Parathyroid adenoma (tissue), 2 donors: ENCODE results near the gene EIF3I.

ENCODE experiments used
- H2AFZ ChIP-seq: fragments of 300-600 bp; sonication (generic); one replicate; pipeline ENCODE4 v1.7.0; 2017; ENCODE audit warnings: antibody characterized with exemption, mild to moderate bottlenecking
- H3K27ac ChIP-seq: fragments of 300-600 bp; sonication (generic); one replicate; pipeline ENCODE4 v1.7.0; 2017
- H3K27me3 ChIP-seq: fragments of 300-600 bp; sonication (generic); one replicate; pipeline ENCODE4 v1.7.0; 2017; ENCODE audit warnings: low read length; ENCODE audit not compliant: control insufficient read depth, insufficient read depth
- H3K36me3 ChIP-seq: fragments of 300-600 bp; sonication (generic); one replicate; pipeline ENCODE4 v1.7.0; 2017; ENCODE audit warnings: low read length; ENCODE audit not compliant: control insufficient read depth, insufficient read depth
- H3K4me1 ChIP-seq: fragments of 300-600 bp; sonication (generic); one replicate; pipeline ENCODE4 v1.7.0; 2017; ENCODE audit warnings: control low read depth
- H3K4me2 ChIP-seq: fragments of 300-600 bp; sonication (generic); one replicate; pipeline ENCODE4 v1.7.0; 2017; ENCODE audit warnings: low read length
- H3K4me3 ChIP-seq: fragments of 300-600 bp; sonication (generic); one replicate; pipeline ENCODE4 v1.7.0; 2017; ENCODE audit warnings: low read depth, low read length
- H3K79me2 ChIP-seq: fragments of 300-600 bp; sonication (generic); one replicate; pipeline ENCODE4 v1.7.0; 2017; ENCODE audit warnings: control low read depth
- H3K9ac ChIP-seq: fragments of 300-600 bp; sonication (generic); one replicate; pipeline ENCODE4 v1.7.0; 2017; ENCODE audit warnings: mild to moderate bottlenecking
- H3K9me3 ChIP-seq: fragments of 300-600 bp; sonication (generic); one replicate; pipeline ENCODE4 v1.7.0; 2017; ENCODE audit warnings: low read length; ENCODE audit not compliant: control insufficient read depth
- CTCF ChIP-seq: fragments of 300-600 bp; sonication (generic); IDR thresholded peaks from one replicate; pipeline ENCODE4 v1.7.0; 2017; ENCODE audit warnings: antibody characterized with exemption, mild to moderate bottlenecking
- donor health status: primary hyperparathyroidism.

EIF3I gene

GRCh38 chr1:32192220-32192948 lies 29.8 kb upstream of the EIF3I start:
- Histone ChIP-seq H3K27ac (no peak overlapping the region), H3K9me3 (no peaks in the 10 kb centered on the region), H2AFZ (no peak overlapping the region), H3K4me2 (no peak overlapping the region), H3K79me2 (no peaks in the 10 kb centered on the region), H3K4me1 (peaks cover under 1% of the 10 kb centered on the region), H3K36me3 (no peaks in the 10 kb centered on the region), H3K4me3 (no peak overlapping the region), H3K27me3 (no peaks in the 10 kb centered on the region), H3K9ac (no peak overlapping the region)
- no peak for TF ChIP-seq CTCF

GRCh38 chr1:32194984-32195383 lies 27.2 kb upstream of the EIF3I start:
- no peak overlapping the region for H3K4me3 ChIP-seq
- no peak overlapping the region for H2AFZ ChIP-seq
- no peak overlapping the region for H3K9ac ChIP-seq
- no peaks in the 10 kb centered on the region for H3K36me3 ChIP-seq
- TF ChIP-seq CTCF = no peak
- H3K79me2 ChIP-seq = no peaks in the 10 kb centered on the region
- no peak overlapping the region for H3K4me2 ChIP-seq
- peaks cover 7% of the 10 kb centered on the region for H3K4me1 ChIP-seq
- H3K27me3 ChIP-seq = no peaks in the 10 kb centered on the region
- H3K9me3 ChIP-seq = no peaks in the 10 kb centered on the region
- H3K27ac ChIP-seq = no peak overlapping the region

- no peak overlapping the region for H3K4me2 ChIP-seq
- no peaks in the 10 kb centered on the region for H3K79me2 ChIP-seq
- H3K36me3 ChIP-seq = no peaks in the 10 kb centered on the region
- no peaks in the 10 kb centered on the region for H3K9me3 ChIP-seq
- H3K4me3 ChIP-seq = no peak overlapping the region
- no peak overlapping the region for H2AFZ ChIP-seq
- H3K27me3 ChIP-seq = no peaks in the 10 kb centered on the region
- H3K9ac ChIP-seq = no peak overlapping the region
- peaks cover 9% of the 10 kb centered on the region for H3K4me1 ChIP-seq
- TF ChIP-seq CTCF = no peak
- H3K27ac ChIP-seq = no peak overlapping the region
Measured at GRCh38 chr1:32195531-32195930, 26.7 kb upstream of the EIF3I start.

GRCh38 chr1:32195972-32196823 lies 26.0 kb upstream of the EIF3I start:
- Histone ChIP-seq H3K36me3 (no peaks in the 10 kb centered on the region), H3K27me3 (no peaks in the 10 kb centered on the region), H3K9ac (no peak overlapping the region)

More at GRCh38 chr1:32195972-32196823, 26.0 kb upstream of the EIF3I start:
- H3K4me1 ChIP-seq = peaks cover 9% of the 10 kb centered on the region
- H3K79me2 ChIP-seq = no peaks in the 10 kb centered on the region
- H3K4me2 ChIP-seq = no peak overlapping the region
- H3K9me3 ChIP-seq = no peaks in the 10 kb centered on the region
- H3K4me3 ChIP-seq = no peak overlapping the region
- H2AFZ ChIP-seq = no peak overlapping the region
- TF ChIP-seq CTCF = no peak
- no peak overlapping the region for H3K27ac ChIP-seq
